Hypothalamus (tissue), 51 donors: ENCODE measurements around the gene REM2.
"Not testable (repeated sequence)": the region's sequence is repeated elsewhere in the genome, so short reads cannot be mapped to it uniquely, and the experiment has no call there.

Experiments used
- DNase-seq, 51 donors: peaks; one replicate each; lab custom pipeline; 2025; lab: John Stamatoyannopoulos, UW

REM2 gene

GRCh38 chr14:22847661-22848341, 35.2 kb upstream of the REM2 start:
- peak in 1 of 51 donors; percentile 31 for DNase-seq

- peak in 14 of 51 donors; percentile 8 to 48 (median 26) for DNase-seq
These were observed 34.5 kb upstream of the REM2 start for GRCh38 chr14:22848351-22849164.

DNA sequence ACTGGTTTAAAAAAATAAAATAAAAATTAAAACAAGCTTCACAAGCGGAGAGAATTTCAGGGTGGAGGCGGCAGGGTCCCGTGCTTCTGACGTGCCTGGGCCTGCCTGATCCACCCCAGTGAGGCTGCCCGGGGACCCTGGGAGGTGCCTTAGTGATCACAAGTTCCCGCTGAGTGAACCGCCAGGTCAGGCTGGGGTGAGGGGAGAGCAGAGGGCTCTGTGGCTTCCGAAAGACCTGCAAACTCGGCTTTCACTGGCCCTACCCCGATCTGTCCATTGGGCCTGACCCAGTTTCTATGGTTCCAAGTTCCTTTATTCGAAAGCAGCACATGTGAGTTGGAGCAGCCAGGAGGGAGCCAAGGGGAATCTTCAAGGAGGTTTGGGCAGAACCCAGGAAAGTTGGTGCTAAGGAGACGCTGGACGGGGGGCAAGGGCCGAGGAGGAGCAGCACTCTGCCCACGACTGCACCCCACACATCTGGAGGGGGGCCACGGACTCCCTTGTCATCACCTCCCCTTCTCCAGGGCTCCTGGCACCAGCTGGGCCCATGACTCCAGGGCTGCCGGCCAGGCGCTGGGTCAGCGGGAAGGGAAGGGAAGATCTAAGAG, 33.7 kb upstream of the REM2 start:
- peak in 26 of 51 donors; percentile 17 to 76 (median 50) for DNase-seq

- peak in 37 of 51 donors; percentile 6 to 81 (median 62) for DNase-seq
These were observed 31.9 kb upstream of the REM2 start for GRCh38 chr14:22850944-22851764.

- not testable (repeated sequence) for DNase-seq
These were observed 30.8 kb upstream of the REM2 start for GRCh38 chr14:22852178-22852577.

DNA sequence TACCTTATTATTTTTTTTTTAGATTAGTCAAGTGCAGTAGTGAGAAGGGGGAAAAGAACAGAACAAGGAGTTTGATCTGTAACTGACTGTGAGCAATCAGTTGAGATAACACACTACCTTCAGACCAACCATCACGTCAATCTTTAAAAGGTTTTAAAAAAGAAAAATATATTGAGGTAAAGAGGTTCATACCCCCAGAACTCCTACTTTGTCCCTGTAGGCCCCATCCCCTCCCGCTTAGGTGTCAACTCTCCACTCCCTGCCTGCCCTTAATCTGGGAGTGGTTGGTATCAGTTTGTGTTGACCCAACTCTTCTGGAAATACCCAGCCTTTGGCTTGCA, 30.5 kb upstream of the REM2 start:
- DNase-seq, result no peak

GRCh38 chr14:22852940-22853767, 29.9 kb upstream of the REM2 start:
- DNase-seq, result peak in 50 of 51 donors; percentile 21 to 92 (median 72)

GRCh38 chr14:22854296-22854695, 28.7 kb upstream of the REM2 start:
- not testable (repeated sequence) for DNase-seq

GRCh38 chr14:22854963-22855724, 27.9 kb upstream of the REM2 start:
- DNase-seq, result no peak

DNA sequence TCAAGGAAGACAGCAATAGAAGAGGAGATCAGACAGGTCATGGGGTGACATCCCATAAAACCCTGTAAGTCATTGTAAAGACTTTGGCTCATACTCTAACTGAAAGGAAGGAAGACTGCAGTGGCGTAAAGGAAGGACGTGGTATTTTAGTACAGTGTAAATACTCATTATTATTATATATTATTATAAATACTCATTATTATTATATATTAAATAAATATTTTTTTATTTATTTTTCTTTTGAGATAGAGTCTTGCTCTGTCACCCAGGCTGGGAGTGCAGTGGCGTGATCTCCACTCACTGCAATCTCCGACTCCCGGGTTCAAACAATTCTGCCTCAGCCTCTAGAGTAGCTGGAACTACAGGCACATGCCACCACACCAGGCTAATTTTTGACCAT, 26.6 kb upstream of the REM2 start:
- DNase-seq, result no peak

- DNase-seq, result not testable (repeated sequence)
These were observed 22.6 kb upstream of the REM2 start for GRCh38 chr14:22860377-22860776.

DNA sequence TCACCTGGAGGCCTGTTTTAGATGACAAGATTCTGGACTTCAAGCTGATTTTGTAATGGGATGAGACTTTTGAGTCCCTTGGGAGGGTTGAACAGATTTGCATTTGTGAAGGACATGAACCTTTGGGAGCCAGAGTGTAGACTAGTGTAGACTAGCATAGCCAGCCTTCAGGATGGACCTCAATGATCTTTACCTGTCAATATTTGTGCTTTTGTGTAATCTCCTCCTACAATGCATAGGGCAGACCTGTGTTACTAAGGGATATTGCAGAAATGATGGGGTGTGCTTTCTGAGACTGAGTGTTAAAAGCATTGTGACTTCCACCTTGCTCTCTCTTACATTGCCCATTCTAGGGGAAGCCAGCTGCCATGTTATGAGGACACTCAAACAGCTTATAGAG, 21.4 kb upstream of the REM2 start:
- no peak for DNase-seq

- DNase-seq, result no peak
These were observed 18.0 kb upstream of the REM2 start for GRCh38 chr14:22864979-22865378.

DNA sequence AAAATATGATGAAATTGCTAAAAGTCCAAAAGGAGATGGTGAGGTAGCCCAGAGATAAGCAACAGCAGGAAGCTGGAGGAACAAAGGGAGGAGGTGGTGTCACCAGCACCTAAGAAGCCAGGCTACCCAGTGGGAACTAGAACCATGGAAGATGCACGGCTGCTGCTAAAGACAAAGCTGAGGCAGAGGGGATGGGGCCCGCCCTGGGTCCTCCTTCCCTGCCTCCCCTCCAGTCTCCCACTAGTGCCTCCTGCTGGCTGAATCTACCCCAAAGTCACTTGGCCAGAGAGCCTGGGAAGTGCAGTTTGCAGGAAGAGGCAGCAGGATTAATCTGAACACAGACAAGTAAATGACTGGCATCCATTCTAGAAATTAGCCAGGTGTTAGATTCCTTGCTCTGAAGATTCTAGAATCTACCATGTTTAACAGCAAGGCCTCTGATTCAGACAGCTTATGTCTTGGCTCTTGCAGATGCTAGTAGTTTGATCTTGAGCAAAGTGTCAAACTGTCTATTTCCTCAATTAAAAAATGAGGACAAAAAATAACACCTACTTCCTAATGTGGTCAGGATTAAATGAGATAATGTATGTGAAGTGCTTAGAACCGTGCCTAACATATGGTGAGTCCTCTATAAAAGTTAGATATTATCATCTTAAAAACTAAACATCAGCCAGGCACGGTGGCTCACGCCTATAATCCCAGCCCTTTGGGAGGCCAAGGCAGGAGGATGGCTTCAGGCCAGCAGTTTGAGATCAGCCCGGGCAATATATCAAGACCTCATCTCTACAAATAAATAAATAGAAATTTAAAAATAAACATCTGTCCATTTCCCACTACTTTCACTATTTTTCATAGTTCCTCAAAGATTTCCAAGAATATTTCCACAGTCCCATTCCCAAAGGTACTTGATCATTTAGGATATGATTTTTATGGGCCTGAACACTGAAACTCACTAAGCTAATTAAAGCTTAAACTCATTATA, 17.3 kb upstream of the REM2 start:
- DNase-seq, result no peak

DNA sequence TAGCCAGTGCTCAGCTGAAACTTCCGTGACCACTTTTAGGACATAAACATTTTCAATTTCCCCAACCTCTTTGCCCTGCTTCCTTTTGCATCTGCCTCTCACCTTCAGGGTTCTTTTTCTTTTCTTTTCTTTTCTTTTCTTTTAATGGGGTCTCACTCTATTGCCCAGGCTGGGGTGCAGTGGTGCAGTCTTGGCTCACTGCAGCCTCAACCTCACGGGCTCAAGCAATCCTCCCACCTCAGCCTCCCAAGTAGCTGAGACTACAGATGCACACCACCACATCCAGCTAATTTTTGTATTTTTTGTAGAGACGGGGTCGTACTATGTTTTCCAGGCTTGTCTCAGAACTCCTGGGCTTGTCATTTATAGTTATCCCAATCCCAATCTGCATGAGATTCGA, 16.1 kb upstream of the REM2 start:
- no peak for DNase-seq

- DNase-seq, result no peak
These were observed 12.2 kb upstream of the REM2 start for GRCh38 chr14:22870811-22871223.

DNA sequence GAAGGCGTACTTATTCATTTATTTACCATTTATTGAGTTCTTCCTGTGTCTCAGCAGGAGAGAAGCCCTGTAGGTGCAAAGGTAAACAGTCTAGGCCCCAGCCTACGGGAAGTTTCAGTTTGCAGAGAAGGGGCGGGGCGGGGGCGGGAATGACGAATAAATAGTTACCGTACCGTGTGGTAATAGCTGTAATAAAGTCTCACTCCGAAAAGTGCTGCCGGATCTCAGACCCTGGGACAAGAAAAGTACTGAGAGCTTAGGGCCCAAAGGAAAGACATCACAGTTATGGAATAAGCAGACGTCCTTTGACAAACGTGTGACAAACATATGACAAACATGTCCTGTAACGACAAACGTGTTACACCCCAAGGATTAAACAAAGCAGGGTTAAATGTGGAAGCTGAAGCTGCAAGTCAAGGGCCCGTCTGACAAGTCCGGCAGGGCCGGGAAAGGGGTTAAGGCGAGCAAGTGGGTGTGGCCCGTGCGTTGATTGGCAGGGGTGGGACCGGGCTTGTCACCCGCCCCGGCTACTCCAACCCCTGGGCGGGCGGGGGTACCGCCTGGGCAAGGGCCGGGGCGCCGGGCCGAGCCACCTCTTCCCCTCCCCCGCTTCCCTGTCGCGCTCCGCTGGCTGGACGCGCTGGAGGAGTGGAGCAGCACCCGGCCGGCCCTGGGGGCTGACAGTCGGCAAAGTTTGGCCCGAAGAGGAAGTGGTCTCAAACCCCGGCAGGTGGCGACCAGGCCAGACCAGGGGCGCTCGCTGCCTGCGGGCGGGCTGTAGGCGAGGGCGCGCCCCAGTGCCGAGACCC, 11.6 kb upstream of the REM2 start, which contains the start of gene LRP10:
TSS of gene LRP10 (plus strand) at position 517 of the 809 bp plus-strand sequence. CDS start 564 bp downstream, outside the sequence.
- DNase-seq, result peak; percentile 33 to 95 (median 84)
